Left lung (tissue), 10 donors: ENCODE measurements around the gene ODR4. TPM values are rescaled to one million over a fixed set of nuclear protein-coding genes. Genes with fewer than 3 reads are reported as not detected.
"Not testable (repeated sequence)": the region's sequence is repeated elsewhere in the genome, so short reads cannot be mapped to it uniquely, and the experiment has no call there.

ENCODE experiments used
- ATAC-seq: fragments of 200-7000 bp; cut with Tn5 transposase; one replicate; pipeline ENCODE4 v1.9.1; 2020; ENCODE audit warnings: moderate library complexity
- DNase-seq, 4 donors: peaks; one replicate each; pipeline ENCODE4 v3.0.0-alpha.2; 2013 to 2020
- H3K27ac ChIP-seq, 2 donors: fragments of 200-600 bp; sonication (generic) in 1 of 2; one replicate each; pipeline versions ENCODE4 v1.5.0 to v1.8.0; 2020 to 2021
- H3K27me3 ChIP-seq, 2 donors: fragments of 200-600 bp; sonication (generic) in 1 of 2; one replicate each; pipeline versions ENCODE4 v1.5.0 to v1.8.0; 2020 to 2021
- H3K36me3 ChIP-seq, 2 donors: fragments of 200-600 bp; sonication (generic) in 1 of 2; one replicate each; pipeline versions ENCODE4 v1.5.0 to v1.8.0; 2020 to 2021
- H3K4me1 ChIP-seq, 2 donors: fragments of 200-600 bp; one replicate each; pipeline ENCODE4 v1.8.0; 2021
- H3K4me3 ChIP-seq, 2 donors: fragments of 200-600 bp; sonication (generic) in 1 of 2; one replicate each; pipeline versions ENCODE4 v1.5.0 to v1.8.0; 2020 to 2021; ENCODE audit warnings: mild to moderate bottlenecking in 1 of 2
- H3K9me3 ChIP-seq, 2 donors: fragments of 200-600 bp; sonication (generic) in 1 of 2; one replicate each; pipeline versions ENCODE4 v1.5.0 to v1.8.0; 2020 to 2021
- CTCF ChIP-seq, 2 donors: fragments of 200-600 bp; sonication (generic) in 1 of 2; IDR thresholded peaks; one replicate each; pipeline versions ENCODE4 v1.5.0 to v1.8.0; 2021; ENCODE audit warnings: antibody characterized with exemption in 2 of 2
- intact Hi-C, 2 donors: fragments of 100-400 bp; cut with DNase I; formaldehyde crosslinking; loops; one replicate each; pipeline versions ENCODE4 v1.11.2 to v1.14.2; 2022
- polyA plus RNA-seq, 6 donors: library from polyadenylated mRNA; unstranded; fragments of 120-200 nt; gene quantifications; one replicate each; pipeline ENCODE4 v1.2.1, GENCODE V29; 2013; ENCODE audit not compliant: insufficient read length in 6 of 6
- total RNA-seq, 2 donors: library from RNA; stranded (reverse); fragmentation: NEBNext Ultra II Directional; extraction: Animal tissue kit (Norgen Biotek cat#: 25700); gene quantifications; one replicate each; pipeline ENCODE4 v1.2.1, GENCODE V29; 2021
- donor health status: DM: no; HTN: yes; CAD: no.
- donor health status: DM: no; HTN: no; CAD: no.

Gene ODR4
- total and polyA plus RNA-seq, 8 donors, result 22.5 to 37.6 (median 32.1) TPM

GRCh38 chr1:186386725-186387383 lies 11.2 kb downstream of the ODR4 start:
- no peak for ATAC-seq

DNA sequence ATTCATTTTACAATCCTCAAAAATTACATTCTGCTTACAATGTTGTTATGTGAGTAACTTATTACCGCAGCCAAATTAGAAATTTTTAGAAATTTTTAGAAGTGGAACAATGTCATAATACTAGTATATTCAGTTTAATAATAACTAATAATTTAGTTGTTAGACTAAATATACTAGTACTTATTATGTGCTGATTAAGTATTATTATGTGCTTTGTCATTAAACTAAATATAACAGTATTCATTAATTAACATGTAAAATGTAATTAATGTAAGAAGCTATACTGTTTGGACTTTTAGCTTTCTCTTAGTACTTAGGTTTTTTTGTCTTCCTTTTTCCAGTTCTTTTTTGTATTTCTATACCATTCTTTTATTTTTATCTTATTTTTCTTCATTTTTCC lies 15.3 kb downstream of the ODR4 start:
- Histone ChIP-seq H3K4me3 (no peak overlapping the region), H3K4me1 (no peaks in the 10 kb centered on the region), H3K27me3 (no peaks in the 10 kb centered on the region), H3K9me3 (no peaks in the 10 kb centered on the region), H3K27ac (no peak overlapping the region), H3K36me3 (peaks cover 0 to 90% of the 10 kb centered on the region in 2 donors)
- no peak for DNase-seq
- TF ChIP-seq CTCF (IDR thresholded peaks at IDR 0.05), result no peak
- intact Hi-C loops, result no loop called here
- ATAC-seq, result no peak

More at GRCh38 chr1:186386725-186387383, 11.2 kb downstream of the ODR4 start:
- H3K36me3 ChIP-seq, result peaks cover 0 to 75% of the 10 kb centered on the region in 2 donors
- no peaks in the 10 kb centered on the region for H3K9me3 ChIP-seq
- H3K4me3 ChIP-seq, result no peak overlapping the region
- H3K4me1 ChIP-seq, result no peaks in the 10 kb centered on the region
- no peaks in the 10 kb centered on the region for H3K27me3 ChIP-seq
- no peak for DNase-seq
- H3K27ac ChIP-seq, result no peak overlapping the region
- intact Hi-C loops, result no loop called here
- TF ChIP-seq CTCF (IDR thresholded peaks at IDR 0.05), result no peak

DNA sequence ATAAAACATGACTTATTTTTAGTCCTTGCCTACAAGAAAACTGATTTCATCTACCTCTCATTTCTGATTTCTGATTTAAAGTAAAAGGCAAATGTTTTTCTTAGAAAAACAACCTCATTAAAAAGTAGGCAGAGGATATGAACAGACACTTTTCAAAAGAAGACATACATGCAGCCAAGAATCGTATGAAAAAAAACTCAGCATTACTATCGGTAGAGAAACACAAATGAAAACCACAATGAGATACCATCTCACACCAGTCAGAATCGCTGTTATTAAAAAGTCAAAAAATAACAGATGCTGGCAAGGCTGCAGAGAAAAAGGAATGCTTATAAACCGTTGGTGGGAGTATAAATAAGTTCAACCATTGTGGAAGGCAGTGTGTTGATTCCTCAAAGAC lies 16.2 kb downstream of the ODR4 start:
- no peak for TF ChIP-seq CTCF (IDR thresholded peaks at IDR 0.05)
- ATAC-seq (no peak), DNase-seq (no peak)
- Histone ChIP-seq H3K4me1 (no peaks in the 10 kb centered on the region), H3K36me3 (peaks cover 0 to 97% of the 10 kb centered on the region in 2 donors), H3K4me3 (no peak overlapping the region), H3K27me3 (no peaks in the 10 kb centered on the region), H3K9me3 (no peaks in the 10 kb centered on the region), H3K27ac (no peak overlapping the region)
- intact Hi-C loops, result no loop called here

- H3K9me3 ChIP-seq, H3K4me3 ChIP-seq, H3K27me3 ChIP-seq, intact Hi-C loops, H3K4me1 ChIP-seq, DNase-seq, ATAC-seq, H3K27ac ChIP-seq: not testable (repeated sequence)
- H3K36me3 ChIP-seq, result peaks cover 0 to 95% of the 10 kb centered on the region in 2 donors
These were observed 17.1 kb downstream of the ODR4 start for GRCh38 chr1:186392711-186393110.

GRCh38 chr1:186401446-186401845 lies 25.8 kb downstream of the ODR4 start:
- ATAC-seq, DNase-seq, H3K27me3 ChIP-seq, H3K4me1 ChIP-seq, H3K4me3 ChIP-seq, H3K9me3 ChIP-seq, intact Hi-C loops, H3K27ac ChIP-seq: not testable (repeated sequence)
- peaks cover 0 to 63% of the 10 kb centered on the region in 2 donors for H3K36me3 ChIP-seq

DNA sequence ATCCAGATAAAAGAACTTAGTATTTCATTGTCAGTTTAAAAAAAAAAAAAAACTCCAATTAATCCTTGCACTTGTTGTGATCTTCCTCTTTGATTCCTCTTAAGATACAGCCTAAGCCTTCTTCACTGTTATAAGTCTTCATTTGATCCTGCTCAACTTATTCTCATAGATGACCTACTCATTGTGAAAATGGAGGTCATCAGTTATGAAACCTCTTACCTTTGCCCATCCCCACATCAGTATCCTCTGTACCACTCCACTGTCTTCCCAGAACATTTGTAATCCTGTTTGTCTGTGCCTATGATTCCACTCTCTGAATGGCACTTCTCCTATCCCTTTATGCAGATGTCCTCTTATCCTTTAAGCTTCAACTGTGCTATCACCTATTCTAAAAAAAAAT lies 28.0 kb downstream of the ODR4 start:
- no peak overlapping the region for H3K27ac ChIP-seq
- no peak for TF ChIP-seq CTCF (IDR thresholded peaks at IDR 0.05)
- H3K36me3 ChIP-seq, result peaks cover 0 to 62% of the 10 kb centered on the region in 2 donors
- ATAC-seq, result no peak
- H3K4me3 ChIP-seq, result no peak overlapping the region
- no peaks in the 10 kb centered on the region for H3K9me3 ChIP-seq
- no peaks in the 10 kb centered on the region for H3K4me1 ChIP-seq
- H3K27me3 ChIP-seq, result no peaks in the 10 kb centered on the region
- DNase-seq, result no peak
- intact Hi-C loops, result no loop called here
